GM21526 (cell line): ENCODE data around the gene PPIL4.
"Not testable (repeated sequence)": the region's sequence is repeated elsewhere in the genome, so short reads cannot be mapped to it uniquely, and the experiment has no call there.

Source experiments
- ATAC-seq: cut with Tn5 transposase; IDR thresholded peaks from one replicate; pipeline ENCODE4 v1.9.1; 2021; ENCODE audit warnings: moderate library complexity; ENCODE audit not compliant: unreplicated experiment, low FRiP score

PPIL4 gene

GRCh38 chr6:149534742-149535141 is 11.1 kb downstream of the PPIL4 start:
- ATAC-seq = no peak

- ATAC-seq = no peak
Observed at GRCh38 chr6:149529650-149530049, 16.2 kb downstream of the PPIL4 start.

- no peak for ATAC-seq
Observed at GRCh38 chr6:149515494-149515893, 30.3 kb downstream of the PPIL4 start.

- no peak for ATAC-seq
Observed at GRCh38 chr6:149513915-149514314, 31.9 kb downstream of the PPIL4 start.

GRCh38 chr6:149510793-149511512 is 34.9 kb downstream of the PPIL4 start:
- no peak for ATAC-seq

- no peak for ATAC-seq
Observed at GRCh38 chr6:149508485-149508884, 37.4 kb downstream of the PPIL4 start.

GRCh38 chr6:149503872-149504271 is 42.0 kb downstream of the PPIL4 start:
- ATAC-seq = no peak

- ATAC-seq = no peak
Observed at GRCh38 chr6:149503276-149503675, 42.6 kb downstream of the PPIL4 start.

- no peak for ATAC-seq
Observed at GRCh38 chr6:149501768-149502167, 44.1 kb downstream of the PPIL4 start.

- ATAC-seq = no peak
Observed at GRCh38 chr6:149501201-149501600, 44.6 kb downstream of the PPIL4 start.

GRCh38 chr6:149500096-149500495 is 45.7 kb downstream of the PPIL4 start:
- ATAC-seq = no peak

- ATAC-seq = no peak
Observed at GRCh38 chr6:149499066-149499465, 46.8 kb downstream of the PPIL4 start.

GRCh38 chr6:149497365-149497764 is 48.5 kb downstream of the PPIL4 start:
- ATAC-seq = no peak

- not testable (repeated sequence) for ATAC-seq
Observed at GRCh38 chr6:149496597-149496996, 49.2 kb downstream of the PPIL4 start.

- not testable (repeated sequence) for ATAC-seq
Observed at GRCh38 chr6:149495349-149496016, 50.4 kb downstream of the PPIL4 start.

GRCh38 chr6:149494810-149495209 is 51.0 kb downstream of the PPIL4 start:
- not testable (repeated sequence) for ATAC-seq

GRCh38 chr6:149493761-149494320 is 52.0 kb downstream of the PPIL4 start:
- no peak for ATAC-seq

GRCh38 chr6:149492798-149493343 is 53.0 kb downstream of the PPIL4 start:
- no peak for ATAC-seq

- ATAC-seq = no peak
Observed at GRCh38 chr6:149489967-149490366, 55.9 kb downstream of the PPIL4 start.

GRCh38 chr6:149488815-149489214 is 57.0 kb downstream of the PPIL4 start:
- ATAC-seq = no peak

- no peak for ATAC-seq
Observed at GRCh38 chr6:149487316-149487715, 58.5 kb downstream of the PPIL4 start.
